ENCODE data around the gene SERINC1. TPM values are rescaled to one million over a fixed set of nuclear protein-coding genes. Genes with fewer than 3 reads are reported as not detected.

SERINC1 gene

DNA sequence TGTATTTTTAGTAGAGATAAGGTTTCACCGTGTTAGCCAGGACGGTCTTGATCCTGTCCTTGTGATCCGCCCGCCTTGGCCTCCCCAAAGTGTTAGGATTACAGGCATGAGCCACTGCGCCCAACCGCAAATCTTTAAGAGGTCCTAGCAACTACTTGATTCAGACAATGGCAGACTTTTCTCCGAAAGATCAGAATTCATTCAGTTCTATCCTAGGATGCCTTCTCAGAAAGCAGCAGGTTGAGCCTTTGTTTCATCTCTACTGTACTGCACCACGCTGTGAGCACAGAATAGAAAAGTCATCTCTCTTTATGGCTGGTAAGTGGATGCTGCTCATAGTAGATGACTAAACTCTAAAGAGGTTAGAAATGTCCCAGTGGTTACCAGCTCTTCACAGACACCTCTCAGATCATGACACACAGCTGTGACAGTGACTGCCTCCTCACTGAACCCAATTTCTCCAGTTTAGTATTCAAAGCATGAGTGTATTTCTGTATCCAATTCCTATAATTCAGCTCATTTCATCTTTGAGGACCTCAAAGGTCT lies 78.2 kb downstream of the SERINC1 start:
- H2AK5ac ChIP-seq (ENCODE audit: low read depth, low read length), result no peak overlapping the region
- no peak overlapping the region for H2BK120ac ChIP-seq (ENCODE audit: low read depth, low read length)
- no peak overlapping the region for H2BK15ac ChIP-seq (ENCODE audit: low read length)
- no peak overlapping the region for H4K8ac ChIP-seq (ENCODE audit: low read depth, low read length)
- WGBS, 2 donors (ENCODE audit: extremely low coverage in 2 of 2, insufficient read length in 2 of 2, insufficient replicate concordance in 1 of 2), result no CpG with 5 or more reads among the region's 8 CpGs
- no peak overlapping the region for H2BK5ac ChIP-seq (ENCODE audit: low read length)
- no peak overlapping the region for H2BK12ac ChIP-seq (ENCODE audit: low read length)
- H3K4ac ChIP-seq (ENCODE audit: low read length), result no peak overlapping the region
- H2AFZ ChIP-seq (ENCODE audit: low read length), result peak overlapping the region; percentile 30
- H3K4me3 ChIP-seq (ENCODE audit: low read length in 2 of 2), result no peak overlapping the region
- H3K79me1 ChIP-seq (ENCODE audit: low read depth, low read length), result no peaks in the 10 kb centered on the region
- H3K4me1 ChIP-seq (ENCODE audit: control insufficient read depth in 2 of 2, insufficient read depth in 1 of 2, low read depth in 1 of 2, low read length in 2 of 2), result no peaks in the 10 kb centered on the region
- no peak overlapping the region for H3K14ac ChIP-seq (ENCODE audit: low read length)
- no peak overlapping the region for H4K91ac ChIP-seq (ENCODE audit: low read depth, low read length, poor library complexity)
- no peak overlapping the region for H3K23ac ChIP-seq (ENCODE audit: low read depth, low read length, poor library complexity)
- no peaks in the 10 kb centered on the region for H3K36me3 ChIP-seq (replicated peaks in 1 of 2; ENCODE audit: control insufficient read depth in 2 of 2, insufficient read depth in 2 of 2, low read length in 2 of 2)
- H3K4me2 ChIP-seq (ENCODE audit: insufficient read depth, low read length, poor library complexity, severe bottlenecking), result peak overlapping the region; percentile 21
- no peak overlapping the region for H3K27ac ChIP-seq (replicated peaks; ENCODE audit: low read length)
- no peak overlapping the region for H3K18ac ChIP-seq (ENCODE audit: low read length)
- H3K27me3 ChIP-seq (ENCODE audit: control insufficient read depth in 3 of 3, insufficient read depth in 3 of 3, low read depth in 1 of 3, low read length in 3 of 3), result peaks cover 0 to 2% (median 0%) of the 10 kb centered on the region in 3 experiments
- H3K9me3 ChIP-seq (replicated peaks in 1 of 2; ENCODE audit: control insufficient read depth in 2 of 2, insufficient read depth in 1 of 2, low read depth in 1 of 2, low read length in 2 of 2), result no peaks in the 10 kb centered on the region
- H3K9ac ChIP-seq (ENCODE audit: low read depth, low read length, poor library complexity), result no peak overlapping the region
- DNase-seq (ENCODE audit: low spot score), result no peak

Small RNAs within 50 kb of the gene (small RNA-seq; reads per million reads assigned to genes)
- gene Z99129.1 (ENCODE audit: insufficient read depth), result not detected
